Endothelial cell of umbilical vein (primary cell): Measurements from ENCODE around the gene C1R. TPM values are rescaled to one million over a fixed set of nuclear protein-coding genes. Genes with fewer than 3 reads are reported as not detected.

Experiments used
- BruUV-seq: library from RNA; stranded (reverse); fragments of 400-500 nt; replicated peaks from 2 replicates; lab custom pipeline; 2021; lab: Mats Ljungman, UMichigan
- CTCF ChIA-PET: fragments of 300-600, 350-600 bp; sonication (Branson Sonifier 250); formaldehyde crosslinking; loops from one replicate; lab custom pipeline; 2021; ENCODE audit warnings: antibody characterized with exemption, inconsistent platforms; lab: Charles Lee
- POLR2A ChIA-PET: fragments of 300-600, 350-600 bp; sonication (Branson Sonifier 250); formaldehyde crosslinking; loops from one replicate; lab custom pipeline; 2021; ENCODE audit warnings: antibody characterized with exemption, inconsistent platforms; lab: Charles Lee
- DNase-seq: peaks from one replicate; pipeline ENCODE4 v3.0.0-alpha.2; 2011; ENCODE audit warnings: low read depth, low spot score
- FAIRE-seq: peaks from 2 replicates; lab custom pipeline; 2011; peaks lifted over from hg19 to GRCh38; lab: Jason Lieb, UNC
- H2AFZ ChIP-seq: 2 replicates; pipeline ENCODE4 v1.6.0; 2012; ENCODE audit warnings: low read depth, low read length, control low read depth, inconsistent platforms
- H3K27ac ChIP-seq: 2 replicates; pipeline ENCODE4 v1.5.1; 2011; ENCODE audit warnings: low read depth, mild to moderate bottlenecking, control low read depth, low read length, moderate library complexity; ENCODE audit not compliant: insufficient read depth
- H3K27me3 ChIP-seq, 2 experiments: 2 replicates each; pipeline versions ENCODE4 v1.6.0 to v1.6.1; 2011; ENCODE audit warnings: low read length in 2 of 2, mixed read lengths in 1 of 2; ENCODE audit not compliant: control insufficient read depth in 2 of 2, insufficient read depth in 2 of 2
- H3K36me3 ChIP-seq, 2 experiments: 2 replicates in 1 of 2; 3 replicates in 1 of 2; pipeline ENCODE4 v1.5.1; 2011; ENCODE audit warnings: low read length in 2 of 2, mild to moderate bottlenecking in 1 of 2, moderate library complexity in 1 of 2; ENCODE audit not compliant: control insufficient read depth in 2 of 2, insufficient read depth in 2 of 2; ENCODE audit errors: extremely low read depth in 1 of 2
- H3K4me1 ChIP-seq: 3 replicates; pipeline ENCODE4 v1.5.1; 2011; ENCODE audit warnings: mild to moderate bottlenecking, low read length; ENCODE audit not compliant: control insufficient read depth, insufficient read depth; ENCODE audit errors: extremely low read depth
- H3K4me2 ChIP-seq: 2 replicates; pipeline ENCODE4 v1.6.1; 2011; ENCODE audit warnings: low read length, control low read depth, mixed read lengths; ENCODE audit not compliant: insufficient read depth
- H3K4me3 ChIP-seq, 3 experiments: fragments of 200-600 bp in 1 of 3; sonication (generic), shearing (Covaris generic) in 1 of 3; replicated peaks in 1 of 3; 2 replicates each; pipeline ENCODE4 v1.5.1; 2011 to 2016; ENCODE audit warnings: control low read depth in 3 of 3, low read length in 3 of 3, mild to moderate bottlenecking in 2 of 3, inconsistent platforms in 1 of 3, low read depth in 1 of 3, moderate library complexity in 1 of 3; ENCODE audit not compliant: insufficient read depth in 1 of 3
- H3K79me2 ChIP-seq: 2 replicates; pipeline ENCODE4 v1.6.0; 2012; ENCODE audit warnings: low read length, inconsistent platforms; ENCODE audit not compliant: control insufficient read depth, insufficient read depth
- H3K9ac ChIP-seq: replicated peaks from 2 replicates; pipeline ENCODE3; 2011; ENCODE audit warnings: low read length, control low read depth; ENCODE audit not compliant: insufficient read depth; ENCODE audit errors: extremely low read depth
- H3K9me1 ChIP-seq: replicated peaks from 3 replicates; pipeline ENCODE4 v1.6.0; 2011; ENCODE audit warnings: mild to moderate bottlenecking, low read length; ENCODE audit not compliant: control insufficient read depth, insufficient read depth; ENCODE audit errors: extremely low read depth
- H3K9me3 ChIP-seq: replicated peaks from 2 replicates; pipeline ENCODE4 v1.5.1; 2012; ENCODE audit warnings: low read length, inconsistent platforms; ENCODE audit not compliant: control insufficient read depth, insufficient read depth
- H4K20me1 ChIP-seq: replicated peaks from 2 replicates; pipeline ENCODE3; 2011; ENCODE audit warnings: mild to moderate bottlenecking, low read length; ENCODE audit not compliant: control insufficient read depth, insufficient read depth; ENCODE audit errors: extremely low read depth
- EZH2 ChIP-seq: IDR thresholded peaks from 2 replicates; pipeline ENCODE4 v1.6.1; 2012; ENCODE audit warnings: borderline replicate concordance, low read depth, mild to moderate bottlenecking, moderate library complexity, low read length, inconsistent platforms; ENCODE audit not compliant: severe bottlenecking
- FOS ChIP-seq: IDR thresholded peaks from 2 replicates; pipeline ENCODE4 v1.6.1; 2011; ENCODE audit warnings: mild to moderate bottlenecking, low read length, moderate library complexity, borderline replicate concordance; ENCODE audit not compliant: insufficient read depth
- GATA2 ChIP-seq: IDR thresholded peaks from 2 replicates; pipeline ENCODE4 v1.7.0; 2011; ENCODE audit warnings: low read depth, mild to moderate bottlenecking, moderate library complexity, mixed read lengths, low read length; ENCODE audit not compliant: insufficient read length, insufficient read depth
- JUN ChIP-seq: IDR thresholded peaks from 2 replicates; pipeline ENCODE4 v1.6.1; 2011; ENCODE audit warnings: borderline replicate concordance, low read depth; ENCODE audit not compliant: insufficient read length, insufficient read depth
- MYC ChIP-seq: IDR thresholded peaks from one replicate; pipeline ENCODE4 v1.6.1; 2011; ENCODE audit warnings: mild to moderate bottlenecking, low read depth, low read length
- POLR2A ChIP-seq: IDR thresholded peaks from 2 replicates; pipeline ENCODE4 v1.6.1; 2012; ENCODE audit warnings: low read depth, mild to moderate bottlenecking, control low read depth, low read length
- POLR2AphosphoS5 ChIP-seq: IDR thresholded peaks from 2 replicates; pipeline ENCODE4 v1.6.1; 2012; ENCODE audit warnings: low read depth, mild to moderate bottlenecking, control low read depth, low read length, moderate library complexity; ENCODE audit not compliant: insufficient read depth
- dilution Hi-C: fragments of 300-500 bp; cut with MboI; formaldehyde crosslinking; loops from one replicate; pipeline ENCODE4 v1.15.0; 2019; ENCODE audit warnings: low sequenced_read_pairs; ENCODE audit not compliant: extremely low pct_ligation_motif_present
- intact Hi-C: fragments of 100-400 bp; cut with micrococcal nuclease; formaldehyde crosslinking; loops from one replicate; pipeline ENCODE4 v1.10.0; 2022
- polyA plus RNA-seq, 4 experiments: library from polyadenylated mRNA; depleted of rRNA in 3 of 4; stranded (reverse) in 3 of 4; unstranded in 1 of 4; fragments of >200 nt; gene quantifications; 2 replicates each; pipeline versions ENCODE4 v1.2.1 to v1.2.3, GENCODE V29; 2011 to 2012; ENCODE audit warnings: missing spikeins in 1 of 4
- total RNA-seq: library from RNA; stranded (reverse); gene quantifications from 2 replicates; pipeline ENCODE4 v1.2.3, GENCODE V29; 2021
- TF ChIP-seq, protein P1 (sequence below), 2 donors: IDR thresholded peaks; 1 replicate in 1 of 2; 2 replicates in 1 of 2; pipeline ENCODE4 v1.5.1; 2011; ENCODE audit warnings: low read length in 2 of 2, mild to moderate bottlenecking in 2 of 2, moderate library complexity in 2 of 2, control low read depth in 1 of 2, inconsistent platforms in 1 of 2, low read depth in 1 of 2; ENCODE audit not compliant: insufficient read depth in 1 of 2; ENCODE audit errors: extremely low read depth in 1 of 2
- TF ChIP-seq, protein P2 (sequence below): IDR thresholded peaks from 2 replicates; pipeline ENCODE4 v1.6.1; 2011; ENCODE audit not compliant: insufficient read depth, insufficient read length

Gene C1R
- total and polyA plus RNA-seq, 2 donors (not counting 3 experiments of a cell fraction or from before 2014, with no cell fraction given): 3.6 to 5.8 TPM

DNA sequence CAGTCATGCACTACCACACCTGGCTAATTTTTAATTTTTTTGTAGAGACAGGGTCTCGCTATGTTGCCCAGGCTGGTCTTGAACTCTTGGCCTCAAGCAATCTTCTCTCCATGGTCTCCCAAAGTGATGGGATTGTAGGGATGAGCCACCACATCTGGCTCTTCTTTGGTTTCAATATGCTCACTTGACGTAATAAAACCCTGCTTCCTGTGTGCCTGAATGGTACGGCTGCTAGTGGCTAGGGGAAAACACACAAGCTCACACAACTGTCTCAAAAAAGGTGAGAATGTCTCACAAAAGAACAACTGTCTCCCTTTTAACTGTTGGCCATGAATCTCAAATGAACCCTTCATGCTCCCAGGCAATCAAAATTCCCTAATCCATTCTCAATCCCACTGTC is 16.7 kb downstream of the C1R start:
- intact Hi-C loops: no loop called here
- TF ChIP-seq, protein P1, sequence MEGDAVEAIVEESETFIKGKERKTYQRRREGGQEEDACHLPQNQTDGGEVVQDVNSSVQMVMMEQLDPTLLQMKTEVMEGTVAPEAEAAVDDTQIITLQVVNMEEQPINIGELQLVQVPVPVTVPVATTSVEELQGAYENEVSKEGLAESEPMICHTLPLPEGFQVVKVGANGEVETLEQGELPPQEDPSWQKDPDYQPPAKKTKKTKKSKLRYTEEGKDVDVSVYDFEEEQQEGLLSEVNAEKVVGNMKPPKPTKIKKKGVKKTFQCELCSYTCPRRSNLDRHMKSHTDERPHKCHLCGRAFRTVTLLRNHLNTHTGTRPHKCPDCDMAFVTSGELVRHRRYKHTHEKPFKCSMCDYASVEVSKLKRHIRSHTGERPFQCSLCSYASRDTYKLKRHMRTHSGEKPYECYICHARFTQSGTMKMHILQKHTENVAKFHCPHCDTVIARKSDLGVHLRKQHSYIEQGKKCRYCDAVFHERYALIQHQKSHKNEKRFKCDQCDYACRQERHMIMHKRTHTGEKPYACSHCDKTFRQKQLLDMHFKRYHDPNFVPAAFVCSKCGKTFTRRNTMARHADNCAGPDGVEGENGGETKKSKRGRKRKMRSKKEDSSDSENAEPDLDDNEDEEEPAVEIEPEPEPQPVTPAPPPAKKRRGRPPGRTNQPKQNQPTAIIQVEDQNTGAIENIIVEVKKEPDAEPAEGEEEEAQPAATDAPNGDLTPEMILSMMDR (IDR thresholded peaks at IDR 0.05; ENCODE audit: extremely low read depth in 1 of 2, insufficient read depth in 1 of 2, low read depth in 1 of 2, low read length in 2 of 2): no peak
- TF ChIP-seq MYC (no peak), FOS (no peak), JUN (no peak), GATA2 (no peak), POLR2AphosphoS5 (no peak), EZH2 (no peak), POLR2A (no peak)
- TF ChIP-seq, protein P2, sequence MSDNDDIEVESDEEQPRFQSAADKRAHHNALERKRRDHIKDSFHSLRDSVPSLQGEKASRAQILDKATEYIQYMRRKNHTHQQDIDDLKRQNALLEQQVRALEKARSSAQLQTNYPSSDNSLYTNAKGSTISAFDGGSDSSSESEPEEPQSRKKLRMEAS: no peak
- H3K9me1 ChIP-seq: no peaks in the 10 kb centered on the region
- no peak overlapping the region for H2AFZ ChIP-seq
- DNase-seq (no peak), FAIRE-seq (no peak)
- H4K20me1 ChIP-seq: no peaks in the 10 kb centered on the region
- no peak overlapping the region for H3K27ac ChIP-seq
- peaks cover 8 to 18% of the 10 kb centered on the region in 2 experiments for H3K27me3 ChIP-seq
- ChIA-PET CTCF (interaction anchor here (0.6 kb wide), 1 partner anchor 19 kb away, joined by 3 read pairs; no protein-coding TSS in a partner anchor), POLR2A (no interaction called here)
- no peaks in the 10 kb centered on the region for H3K9me3 ChIP-seq
- no peak overlapping the region for H3K9ac ChIP-seq
- H3K4me3 ChIP-seq: no peak overlapping the region
- dilution Hi-C loops: no loop called here
- H3K36me3 ChIP-seq: no peaks in the 10 kb centered on the region
- no peak overlapping the region for H3K4me2 ChIP-seq
- H3K79me2 ChIP-seq: no peaks in the 10 kb centered on the region
- BruUV-seq: no TSS peak
- no peaks in the 10 kb centered on the region for H3K4me1 ChIP-seq
